HCT116 (cell line): Measurements from ENCODE around the gene SSX2IP. TPM values are rescaled to one million over a fixed set of nuclear protein-coding genes. Genes with fewer than 3 reads are reported as not detected.

Experiments
- ATAC-seq: fragments of 200-7000 bp; cut with Tn5 transposase; 2 replicates; pipeline ENCODE4 v1.9.1; 2020; ENCODE audit warnings: mild to moderate bottlenecking, moderate library complexity
- BruUV-seq: library from RNA; stranded (reverse); fragments of 400-500 nt; replicated peaks from 2 replicates; lab custom pipeline; 2021; lab: Mats Ljungman, UMichigan
- CTCF ChIA-PET: fragments of 300-600 bp; sonication (Branson Sonifier 250); formaldehyde crosslinking; loops from one replicate; lab custom pipeline; 2021; ENCODE audit warnings: antibody characterized with exemption; lab: Charles Lee
- POLR2A ChIA-PET: fragments of 300-600, 350-600 bp; sonication (Branson Sonifier 250); formaldehyde crosslinking; loops from one replicate; lab custom pipeline; 2021; ENCODE audit warnings: antibody characterized with exemption; lab: Charles Lee
- RAD21 ChIA-PET, 2 experiments: fragments of 300-600 bp; sonication (Branson Sonifier 250); formaldehyde crosslinking; loops; one replicate each; lab custom pipeline; 2023; ENCODE audit warnings: low total read pairs in 2 of 2; ENCODE audit not compliant: uncharacterized antibody in 2 of 2, unreplicated experiment in 2 of 2, low non-redundant PET in 1 of 2; lab: Charles Lee
- DNase-seq: peaks from one replicate; pipeline ENCODE4 v3.0.0-alpha.2; 2010; ENCODE audit warnings: low read depth, low spot score
- H2AFZ ChIP-seq: fragments of 200-600 bp; shearing (Covaris generic), sonication (generic); 2 replicates; pipeline ENCODE4 v1.6.1; 2017; ENCODE audit warnings: low read depth, mixed run types, mixed read lengths, antibody characterized with exemption, low read length; ENCODE audit not compliant: poor library complexity, severe bottlenecking
- H3K27ac ChIP-seq: 2 replicates; pipeline ENCODE4 v1.5.1; 2012; ENCODE audit warnings: low read depth, low read length
- H3K27me3 ChIP-seq: fragments of 200-600 bp; sonication (generic); 2 replicates; pipeline ENCODE4 v1.6.1; 2016; ENCODE audit warnings: mixed run types, low read length, mixed read lengths; ENCODE audit not compliant: insufficient read depth
- H3K36me3 ChIP-seq, 2 experiments: fragments of 200-500 bp in 1 of 2; fragments of 200-600 bp in 1 of 2; sonication (Bioruptor generic) in 1 of 2; sonication (generic) in 1 of 2; 2 replicates each; pipeline versions ENCODE4 v1.5.1 to v1.6.1; 2014 to 2016; ENCODE audit warnings: low read length in 2 of 2, inconsistent platforms in 1 of 2, mixed read lengths in 1 of 2, mixed run types in 1 of 2; ENCODE audit not compliant: insufficient read depth in 2 of 2, control insufficient read depth in 1 of 2
- H3K4me1 ChIP-seq, 2 experiments: fragments of 200-600 bp in 1 of 2; sonication (generic) in 1 of 2; 2 replicates each; pipeline versions ENCODE4 v1.5.1 to v1.6.1; 2012 to 2017; ENCODE audit warnings: low read length in 2 of 2, inconsistent platforms in 1 of 2, mild to moderate bottlenecking in 1 of 2, mixed read lengths in 1 of 2, mixed run types in 1 of 2, moderate library complexity in 1 of 2; ENCODE audit not compliant: insufficient read depth in 2 of 2, control insufficient read depth in 1 of 2
- H3K4me2 ChIP-seq: fragments of 200-600 bp; sonication (generic); 2 replicates; pipeline ENCODE4 v1.6.1; 2017; ENCODE audit warnings: mixed run types, low read length, mixed read lengths
- H3K4me3 ChIP-seq, 2 experiments: fragments of 200-600 bp in 1 of 2; sonication (generic) in 1 of 2; replicated peaks in 1 of 2; 2 replicates each; pipeline ENCODE4 v1.5.1; 2011 to 2016; ENCODE audit warnings: low read length in 2 of 2, control low read depth in 1 of 2, low read depth in 1 of 2, mild to moderate bottlenecking in 1 of 2, mixed read lengths in 1 of 2, mixed run types in 1 of 2
- H3K79me2 ChIP-seq: fragments of 200-600 bp; sonication (generic); 2 replicates; pipeline ENCODE4 v1.6.1; 2017; ENCODE audit warnings: mild to moderate bottlenecking, mixed run types, low read length, moderate library complexity, mixed read lengths; ENCODE audit not compliant: insufficient read depth
- H3K9ac ChIP-seq: fragments of 200-600 bp; sonication (generic); 2 replicates; pipeline ENCODE4 v1.6.1; 2016; ENCODE audit warnings: low read length, mixed read lengths
- H3K9me2 ChIP-seq: fragments of 200-600 bp; sonication (generic), shearing (Covaris generic); 2 replicates; pipeline ENCODE4 v1.6.1; 2017; ENCODE audit warnings: mixed run types, mild to moderate bottlenecking, moderate library complexity; ENCODE audit not compliant: insufficient read depth
- H3K9me3 ChIP-seq, 2 experiments: fragments of 200-500 bp in 1 of 2; fragments of 200-600 bp in 1 of 2; sonication (Bioruptor generic) in 1 of 2; sonication (generic) in 1 of 2; 2 replicates each; pipeline ENCODE4 v1.6.1; 2014 to 2017; ENCODE audit warnings: low read length in 2 of 2, mixed read lengths in 2 of 2, inconsistent platforms in 1 of 2, low read depth in 1 of 2, mild to moderate bottlenecking in 1 of 2, mixed run types in 1 of 2, moderate library complexity in 1 of 2; ENCODE audit not compliant: control insufficient read depth in 1 of 2, insufficient read depth in 1 of 2
- H4K20me1 ChIP-seq: fragments of 200-600 bp; sonication (generic), shearing (Covaris generic); 2 replicates; pipeline ENCODE4 v1.6.1; 2017; ENCODE audit warnings: mixed run types, mild to moderate bottlenecking, moderate library complexity; ENCODE audit not compliant: insufficient read depth
- CBX3 ChIP-seq: IDR thresholded peaks from 2 replicates; pipeline ENCODE4 v1.6.1; 2012; ENCODE audit warnings: low read depth
- CEBPB ChIP-seq: IDR thresholded peaks from 2 replicates; pipeline ENCODE4 v1.6.1; 2012; ENCODE audit warnings: low read depth
- ELF1 ChIP-seq: IDR thresholded peaks from 2 replicates; pipeline ENCODE4 v1.6.1; 2012; ENCODE audit warnings: low read depth, borderline replicate concordance
- EZH2phosphoT487 ChIP-seq: fragments of 200-600 bp; IDR thresholded peaks from 2 replicates; pipeline ENCODE4 v1.6.1; 2018; ENCODE audit warnings: antibody characterized with exemption, borderline replicate concordance
- JUND ChIP-seq: IDR thresholded peaks from 2 replicates; pipeline ENCODE4 v1.6.1; 2012
- RAD21 ChIP-seq: IDR thresholded peaks from 2 replicates; pipeline ENCODE4 v1.6.1; 2012; ENCODE audit warnings: low read depth, mild to moderate bottlenecking
- SIN3A ChIP-seq: IDR thresholded peaks from 2 replicates; pipeline ENCODE4 v1.6.1; 2012; ENCODE audit warnings: low read depth
- SP1 ChIP-seq: IDR thresholded peaks from 2 replicates; pipeline ENCODE4 v1.6.1; 2012; ENCODE audit warnings: low read depth
- TCF7L2 ChIP-seq: IDR thresholded peaks from 2 replicates; pipeline ENCODE4 v1.7.0; 2011; ENCODE audit warnings: borderline replicate concordance, inconsistent platforms; ENCODE audit not compliant: insufficient read depth, insufficient read length; ENCODE audit errors: extremely low read depth
- ZNF274 ChIP-seq: fragments of 200-500 bp; sonication (Bioruptor generic); IDR thresholded peaks from 2 replicates; pipeline ENCODE4 v1.6.1; 2014; ENCODE audit warnings: mild to moderate bottlenecking, low read depth, low read length, inconsistent platforms
- intact Hi-C: fragments of 100-400 bp; cut with micrococcal nuclease; formaldehyde crosslinking; loops from 2 replicates; pipeline ENCODE4 v1.10.0; 2022
- total RNA-seq: library from RNA; stranded (reverse); gene quantifications from one replicate; pipeline ENCODE4 v1.2.1, GENCODE V29; 2021; ENCODE audit not compliant: unreplicated experiment
- TF ChIP-seq, protein P1 (sequence below), 3 experiments: fragments of 200-600 bp in 1 of 3; sonication (generic) in 1 of 3; IDR thresholded peaks in 2 of 3; conservative IDR thresholded peaks in 1 of 3; 2 replicates each; pipeline ENCODE4 v1.5.1; 2012 to 2017; ENCODE audit warnings: low read depth in 2 of 3, low read length in 2 of 3, antibody characterized with exemption in 1 of 3, borderline replicate concordance in 1 of 3, control low read depth in 1 of 3, mild to moderate bottlenecking in 1 of 3, mixed read lengths in 1 of 3, mixed run types in 1 of 3, moderate library complexity in 1 of 3; ENCODE audit not compliant: insufficient read depth in 1 of 3
- TF ChIP-seq, protein P2 (sequence below): IDR thresholded peaks from 2 replicates; pipeline ENCODE4 v1.6.1; 2011; ENCODE audit warnings: mild to moderate bottlenecking, low read length, moderate library complexity; ENCODE audit not compliant: insufficient replicate concordance; ENCODE audit errors: extremely low read depth
- TF ChIP-seq, protein P3 (sequence below): IDR thresholded peaks from 2 replicates; pipeline ENCODE4 v1.6.1; 2012

SSX2IP gene
- total RNA-seq, 1 experiment from 2014 or later = 51.5 TPM

GRCh38 chr1:84668185-84668584 is 22.1 kb downstream of the SSX2IP start:
- Histone ChIP-seq H3K9me3 (no peaks in the 10 kb centered on the region), H3K79me2 (peaks cover 31% of the 10 kb centered on the region), H3K9me2 (no peaks in the 10 kb centered on the region), H2AFZ (no peak overlapping the region), H4K20me1 (no peaks in the 10 kb centered on the region), H3K9ac (no peak overlapping the region), H3K4me1 (no peaks in the 10 kb centered on the region), H3K4me2 (no peak overlapping the region), H3K27me3 (no peaks in the 10 kb centered on the region), H3K27ac (no peak overlapping the region), H3K4me3 (no peak overlapping the region), H3K36me3 (peaks cover 0 to 9% of the 10 kb centered on the region in 2 experiments; a peak in 1 of 4 replicates)
- ChIA-PET CTCF (interaction anchor here (2.2 kb wide), 1 partner anchor 56 kb away, joined by 17 read pairs; no protein-coding TSS in a partner anchor), POLR2A (no interaction called here), RAD21 (no interaction called here)
- BruUV-seq = no TSS peak
- ATAC-seq (peak; percentile 72), DNase-seq (no peak)
- TF ChIP-seq CEBPB (no peak), RAD21 (peak; percentile 55)
- TF ChIP-seq, protein P1, sequence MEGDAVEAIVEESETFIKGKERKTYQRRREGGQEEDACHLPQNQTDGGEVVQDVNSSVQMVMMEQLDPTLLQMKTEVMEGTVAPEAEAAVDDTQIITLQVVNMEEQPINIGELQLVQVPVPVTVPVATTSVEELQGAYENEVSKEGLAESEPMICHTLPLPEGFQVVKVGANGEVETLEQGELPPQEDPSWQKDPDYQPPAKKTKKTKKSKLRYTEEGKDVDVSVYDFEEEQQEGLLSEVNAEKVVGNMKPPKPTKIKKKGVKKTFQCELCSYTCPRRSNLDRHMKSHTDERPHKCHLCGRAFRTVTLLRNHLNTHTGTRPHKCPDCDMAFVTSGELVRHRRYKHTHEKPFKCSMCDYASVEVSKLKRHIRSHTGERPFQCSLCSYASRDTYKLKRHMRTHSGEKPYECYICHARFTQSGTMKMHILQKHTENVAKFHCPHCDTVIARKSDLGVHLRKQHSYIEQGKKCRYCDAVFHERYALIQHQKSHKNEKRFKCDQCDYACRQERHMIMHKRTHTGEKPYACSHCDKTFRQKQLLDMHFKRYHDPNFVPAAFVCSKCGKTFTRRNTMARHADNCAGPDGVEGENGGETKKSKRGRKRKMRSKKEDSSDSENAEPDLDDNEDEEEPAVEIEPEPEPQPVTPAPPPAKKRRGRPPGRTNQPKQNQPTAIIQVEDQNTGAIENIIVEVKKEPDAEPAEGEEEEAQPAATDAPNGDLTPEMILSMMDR (IDR thresholded peaks at IDR 0.05 in 2 of 3, conservative IDR thresholded peaks at IDR 0.05 in 1 of 3; ENCODE audit: borderline replicate concordance in 1 of 3, insufficient read depth in 1 of 3, low read depth in 2 of 3, low read length in 2 of 3) = peak; percentile 24 to 41 (median 30); a peak in 3 of 6 replicates
- intact Hi-C loops = loop anchor here (5.0 kb wide), 1 partner anchor 84 kb away; no protein-coding TSS in a partner anchor

DNA sequence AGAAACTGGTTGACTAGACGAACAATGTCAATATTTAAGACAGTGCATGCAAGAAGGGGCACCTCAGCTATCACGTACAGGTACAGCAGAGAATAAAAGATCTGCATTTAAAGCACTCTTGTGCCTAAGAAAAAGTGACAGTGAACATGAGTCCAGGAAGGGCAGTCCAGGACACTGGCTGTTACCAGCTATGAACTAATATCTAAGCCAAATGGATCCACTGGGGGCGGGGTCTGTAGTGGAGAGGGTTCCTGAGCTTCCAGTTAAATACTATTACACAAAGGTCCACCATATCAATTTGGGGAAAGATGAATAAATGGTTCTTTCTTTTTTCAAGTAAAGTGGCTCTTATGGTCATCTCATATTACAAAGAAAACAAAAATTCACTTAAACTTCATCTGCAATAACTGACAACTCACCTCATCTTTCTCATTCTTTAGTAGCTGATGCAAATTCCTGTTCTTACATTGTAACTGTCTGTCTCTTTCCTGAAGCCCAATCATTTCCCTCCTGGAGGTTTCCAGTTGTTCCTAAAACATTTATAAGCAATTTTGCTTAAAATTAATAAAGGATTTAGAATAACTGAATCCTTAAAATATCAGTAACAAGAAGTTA is 24.5 kb downstream of the SSX2IP start:
- BruUV-seq = no TSS peak
- ChIA-PET RAD21 (no interaction called here), CTCF (no interaction called here), POLR2A (no interaction called here)
- H3K4me1 ChIP-seq = no peaks in the 10 kb centered on the region
- no peak overlapping the region for H2AFZ ChIP-seq
- H3K36me3 ChIP-seq = peaks cover 6 to 19% of the 10 kb centered on the region in 2 experiments; a peak in 3 of 4 replicates
- no peak overlapping the region for H3K4me3 ChIP-seq
- peaks cover 9% of the 10 kb centered on the region; the same call in 1 of the 2 replicates for H3K79me2 ChIP-seq
- no peaks in the 10 kb centered on the region for H4K20me1 ChIP-seq
- H3K9ac ChIP-seq = no peak overlapping the region
- H3K9me2 ChIP-seq = no peaks in the 10 kb centered on the region
- no peak overlapping the region for H3K4me2 ChIP-seq
- ATAC-seq (no peak), DNase-seq (no peak)
- H3K27ac ChIP-seq = no peak overlapping the region
- H3K27me3 ChIP-seq = no peaks in the 10 kb centered on the region
- intact Hi-C loops = loop anchor here (5.0 kb wide), 1 partner anchor 86 kb away; no protein-coding TSS in a partner anchor
- TF ChIP-seq ELF1 (no peak), CBX3 (no peak), ZNF274 (no peak), SIN3A (no peak), SP1 (no peak), EZH2phosphoT487 (no peak), RAD21 (no peak), TCF7L2 (no peak), JUND (no peak)
- TF ChIP-seq, protein P2, sequence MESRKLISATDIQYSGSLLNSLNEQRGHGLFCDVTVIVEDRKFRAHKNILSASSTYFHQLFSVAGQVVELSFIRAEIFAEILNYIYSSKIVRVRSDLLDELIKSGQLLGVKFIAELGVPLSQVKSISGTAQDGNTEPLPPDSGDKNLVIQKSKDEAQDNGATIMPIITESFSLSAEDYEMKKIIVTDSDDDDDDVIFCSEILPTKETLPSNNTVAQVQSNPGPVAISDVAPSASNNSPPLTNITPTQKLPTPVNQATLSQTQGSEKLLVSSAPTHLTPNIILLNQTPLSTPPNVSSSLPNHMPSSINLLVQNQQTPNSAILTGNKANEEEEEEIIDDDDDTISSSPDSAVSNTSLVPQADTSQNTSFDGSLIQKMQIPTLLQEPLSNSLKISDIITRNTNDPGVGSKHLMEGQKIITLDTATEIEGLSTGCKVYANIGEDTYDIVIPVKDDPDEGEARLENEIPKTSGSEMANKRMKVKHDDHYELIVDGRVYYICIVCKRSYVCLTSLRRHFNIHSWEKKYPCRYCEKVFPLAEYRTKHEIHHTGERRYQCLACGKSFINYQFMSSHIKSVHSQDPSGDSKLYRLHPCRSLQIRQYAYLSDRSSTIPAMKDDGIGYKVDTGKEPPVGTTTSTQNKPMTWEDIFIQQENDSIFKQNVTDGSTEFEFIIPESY = no peak
- TF ChIP-seq, protein P3, sequence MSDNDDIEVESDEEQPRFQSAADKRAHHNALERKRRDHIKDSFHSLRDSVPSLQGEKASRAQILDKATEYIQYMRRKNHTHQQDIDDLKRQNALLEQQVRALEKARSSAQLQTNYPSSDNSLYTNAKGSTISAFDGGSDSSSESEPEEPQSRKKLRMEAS = no peak
- no peaks in the 10 kb centered on the region for H3K9me3 ChIP-seq
